ENCODE results near the gene PALM. TPM values are rescaled to one million over a fixed set of nuclear protein-coding genes. Genes with fewer than 3 reads are reported as not detected.

Gene PALM
- total and polyA plus RNA-seq, 12 donors: 12.5 to 36.7 (median 18.7) TPM

GRCh38 chr19:703651-704446 lies 4.9 kb upstream of the PALM start:
- TF ChIP-seq CTCF (IDR thresholded peaks at IDR 0.05): peak in 1 of 9 donors; percentile 8
- WGBS, 2 donors: 7 to 10% methylated on average over 37 to 49 of the region's 50 CpGs
- DNase-seq (peak; percentile 69 to 88), ATAC-seq (peak; percentile 82 to 92 (median 85))
- intact Hi-C loops (cut with DNase I): no loop called here
- H3K36me3 ChIP-seq: no peaks in the 10 kb centered on the region
- H3K4me1 ChIP-seq: peaks cover 0 to 25% (median 15%) of the 10 kb centered on the region in 9 donors
- peak overlapping the region in 4 of 10 donors; percentile 4 to 66 (median 56) for H3K27ac ChIP-seq
- peaks cover 0 to 20% (median 5%) of the 10 kb centered on the region in 7 donors for H3K27me3 ChIP-seq
- H3K4me3 ChIP-seq: peak overlapping the region in 7 of 10 donors; percentile 19 to 41 (median 27)
- peaks cover 0 to 6% (median 0%) of the 10 kb centered on the region in 11 donors for H3K9me3 ChIP-seq

- Histone ChIP-seq H3K27ac (no peak overlapping the region), H3K4me3 (peak overlapping the region in 2 of 10 donors; percentile 7 to 27), H3K36me3 (no peaks in the 10 kb centered on the region), H3K4me1 (peaks cover 0 to 25% (median 13%) of the 10 kb centered on the region in 9 donors), H3K9me3 (peaks cover 0 to 6% (median 0%) of the 10 kb centered on the region in 11 donors), H3K27me3 (peaks cover 0 to 21% (median 5%) of the 10 kb centered on the region in 7 donors)
- 26 to 39% methylated on average over 14 of the region's 14 CpGs for WGBS, 2 donors
- ATAC-seq (no peak), DNase-seq (no peak)
- TF ChIP-seq CTCF (IDR thresholded peaks at IDR 0.05): no peak
- intact Hi-C loops (cut with DNase I): no loop called here
These were observed 4.3 kb upstream of the PALM start for GRCh38 chr19:704447-704741.

GRCh38 chr19:709196-709964 lies 645 bp downstream of the PALM start:
- Histone ChIP-seq H3K4me3 (peak overlapping the region; percentile 44 to 83 (median 70)), H3K27ac (peak overlapping the region; percentile 80 to 95 (median 89)), H3K27me3 (peaks cover 0 to 26% (median 0%) of the 10 kb centered on the region in 7 donors), H3K4me1 (peaks cover 0 to 29% (median 19%) of the 10 kb centered on the region in 9 donors), H3K9me3 (peaks cover 0 to 6% (median 0%) of the 10 kb centered on the region in 11 donors), H3K36me3 (peaks cover 0 to 4% (median 0%) of the 10 kb centered on the region in 9 donors)
- WGBS, 2 donors: 2 to 5% methylated on average over 44 to 77 of the region's 78 CpGs
- intact Hi-C loops (cut with DNase I): no loop called here
- peak; percentile 5 to 43 (median 17) for ATAC-seq
- TF ChIP-seq CTCF (IDR thresholded peaks at IDR 0.05): no peak
- no peak for DNase-seq

- peaks cover 0 to 10% (median 0%) of the 10 kb centered on the region in 11 donors for H3K9me3 ChIP-seq
- 22 to 27% methylated on average over 26 to 27 of the region's 27 CpGs for WGBS, 2 donors
- H3K4me3 ChIP-seq: peak overlapping the region; percentile 44 to 83 (median 70)
- peaks cover 0 to 26% (median 0%) of the 10 kb centered on the region in 7 donors for H3K27me3 ChIP-seq
- ATAC-seq (peak; percentile 45 to 72 (median 65)), DNase-seq (peak; percentile 67 to 77)
- intact Hi-C loops (cut with DNase I): loop anchor here in 1 of 10 donors (2.0 kb wide), 1 partner anchor 17 kb away; no protein-coding TSS in a partner anchor
- H3K4me1 ChIP-seq: peaks cover 0 to 29% (median 19%) of the 10 kb centered on the region in 9 donors
- peaks cover 0 to 4% (median 0%) of the 10 kb centered on the region in 9 donors for H3K36me3 ChIP-seq
- TF ChIP-seq CTCF (IDR thresholded peaks at IDR 0.05): no peak
- peak overlapping the region; percentile 80 to 95 (median 89) for H3K27ac ChIP-seq
These were observed 1.3 kb downstream of the PALM start for GRCh38 chr19:709965-710571.

Measured in heart right ventricle (tissue), 16 donors.